HG02623 (cell line): ENCODE measurements around the gene ARHGEF12.

Experiments
- ATAC-seq: cut with Tn5 transposase; IDR thresholded peaks from one replicate; pipeline ENCODE4 v1.9.1; 2021; ENCODE audit warnings: moderate library complexity; ENCODE audit not compliant: unreplicated experiment

Gene ARHGEF12

DNA sequence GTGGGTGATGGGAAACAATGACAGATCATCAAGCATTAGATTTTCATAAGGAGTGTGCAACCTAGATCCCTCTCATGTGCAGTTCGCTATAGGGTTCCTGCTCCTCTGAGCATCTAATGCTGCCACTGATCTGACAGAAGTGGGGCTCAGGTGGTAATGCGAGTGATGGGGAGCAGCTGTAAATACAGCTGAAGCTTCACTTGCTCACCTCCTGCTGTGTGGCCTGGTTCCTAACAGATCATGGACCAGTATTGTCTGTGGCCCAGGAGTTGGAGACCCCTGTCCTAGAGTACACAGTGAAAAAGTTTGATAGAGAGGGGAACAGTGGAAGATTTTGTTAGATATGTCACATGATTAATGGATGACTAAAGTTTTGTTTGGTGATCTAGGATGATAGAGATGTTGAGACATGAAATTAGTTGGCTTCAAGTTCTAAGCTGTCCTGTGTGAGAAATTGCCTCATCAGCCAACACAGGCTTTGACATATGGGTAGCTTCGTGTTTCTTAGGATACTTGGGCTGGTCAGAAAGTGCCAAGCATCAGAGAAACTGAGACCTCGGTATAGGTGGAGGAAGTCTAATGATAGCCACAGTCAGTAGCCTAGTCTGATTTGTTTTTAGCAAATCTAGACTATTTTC is 47.4 kb downstream of the ARHGEF12 start:
- ATAC-seq = no peak

DNA sequence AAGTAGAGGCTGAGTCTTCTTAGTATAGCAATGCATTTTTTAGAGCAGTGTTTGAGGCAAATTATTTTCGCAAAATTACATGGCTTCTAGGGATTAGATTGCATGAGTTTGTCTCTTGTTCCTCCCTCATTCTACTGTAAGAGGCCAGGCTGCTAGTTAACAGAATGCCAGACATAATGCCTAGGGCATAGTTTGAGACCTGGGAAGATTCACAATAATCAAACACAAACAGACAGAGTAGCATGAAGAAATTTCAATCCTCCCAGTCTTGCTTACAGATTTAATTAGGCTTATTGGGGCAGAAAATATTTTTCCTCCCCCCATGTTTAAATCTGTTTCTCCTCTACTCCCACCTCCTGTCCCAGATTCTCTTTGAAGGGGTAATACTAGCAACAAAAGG is 48.3 kb downstream of the ARHGEF12 start:
- no peak for ATAC-seq

DNA sequence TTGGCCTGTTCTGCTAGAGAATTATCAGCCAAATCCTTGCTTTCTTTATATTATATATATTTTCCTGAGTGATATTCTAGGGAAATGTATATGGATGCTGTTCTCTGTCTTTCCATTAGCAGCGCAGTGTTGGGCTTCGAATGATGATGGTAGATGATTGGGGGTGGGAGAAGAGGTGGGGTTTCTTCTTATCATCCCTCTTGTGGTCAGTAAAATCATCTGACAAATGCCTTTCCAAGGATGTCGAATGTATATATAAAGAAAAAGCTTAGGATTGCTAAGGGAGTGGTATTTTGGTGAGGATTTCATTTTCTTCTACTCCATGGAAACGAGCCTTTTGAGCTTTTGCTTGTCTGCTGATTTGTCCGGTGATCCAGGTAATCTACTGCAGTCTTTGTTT is 48.9 kb downstream of the ARHGEF12 start:
- ATAC-seq = no peak

DNA sequence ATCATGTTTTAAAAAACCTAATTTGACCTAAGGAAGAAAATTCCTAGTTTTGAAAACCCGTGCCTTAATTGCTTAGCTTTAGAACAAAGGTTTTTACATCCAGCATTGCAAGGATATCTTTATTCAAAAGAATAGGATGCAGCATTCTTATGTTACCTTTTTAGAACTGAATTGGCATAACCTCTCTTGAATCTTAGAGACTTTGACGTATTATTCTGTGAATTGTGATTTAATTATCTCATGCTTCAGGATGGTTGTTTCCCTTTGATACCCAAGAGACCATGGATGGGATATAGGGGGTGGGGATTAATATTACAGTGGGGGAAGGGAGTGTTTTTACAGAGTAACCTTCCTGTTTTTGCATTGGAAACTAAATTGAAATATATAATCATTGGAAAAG is 49.4 kb downstream of the ARHGEF12 start:
- ATAC-seq = no peak

DNA sequence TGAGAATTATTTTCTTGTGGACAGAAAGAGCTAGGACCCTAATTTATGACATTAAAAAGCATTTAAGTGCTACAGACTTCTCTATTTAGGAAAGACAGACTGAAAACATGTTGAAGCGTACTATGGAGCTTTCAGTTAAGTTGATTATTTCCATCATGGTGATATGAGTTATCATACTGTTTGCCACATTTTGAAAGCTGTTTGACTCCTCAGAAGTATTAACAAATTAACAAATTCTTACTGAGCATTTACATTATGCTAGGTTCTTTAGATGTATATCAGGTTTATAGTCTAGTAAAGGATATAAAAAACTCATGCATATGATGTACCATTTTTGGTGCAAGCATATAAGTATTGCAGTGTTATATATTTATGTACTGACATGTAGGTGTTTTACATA is 50.1 kb downstream of the ARHGEF12 start:
- no peak for ATAC-seq

DNA sequence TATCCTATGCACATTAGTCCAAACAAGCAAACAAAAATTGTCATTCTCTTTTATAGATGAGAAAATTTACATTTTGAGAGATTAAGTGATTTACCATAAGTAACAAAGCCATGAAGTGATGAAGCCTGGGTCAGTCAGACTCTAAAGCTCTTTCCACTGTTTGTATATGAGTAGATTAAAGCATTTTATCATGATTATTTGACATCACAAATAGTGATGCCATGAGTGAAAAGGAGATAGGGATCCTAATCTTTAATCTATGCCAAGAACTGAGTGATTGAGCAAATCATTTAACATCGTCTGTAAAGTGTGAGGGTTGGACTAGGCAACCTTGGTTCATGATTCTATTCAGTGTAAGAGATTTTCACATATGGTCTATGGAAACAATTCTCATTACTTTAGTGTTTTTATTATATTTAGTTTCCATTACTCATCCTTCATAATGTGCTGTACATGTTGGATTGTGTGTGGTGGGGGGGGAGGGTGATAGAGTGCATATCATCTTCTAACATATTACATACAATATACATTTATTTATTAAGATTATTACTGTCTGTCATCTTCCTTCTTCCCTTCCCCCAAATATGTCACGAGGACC is 50.7 kb downstream of the ARHGEF12 start:
- ATAC-seq = no peak

DNA sequence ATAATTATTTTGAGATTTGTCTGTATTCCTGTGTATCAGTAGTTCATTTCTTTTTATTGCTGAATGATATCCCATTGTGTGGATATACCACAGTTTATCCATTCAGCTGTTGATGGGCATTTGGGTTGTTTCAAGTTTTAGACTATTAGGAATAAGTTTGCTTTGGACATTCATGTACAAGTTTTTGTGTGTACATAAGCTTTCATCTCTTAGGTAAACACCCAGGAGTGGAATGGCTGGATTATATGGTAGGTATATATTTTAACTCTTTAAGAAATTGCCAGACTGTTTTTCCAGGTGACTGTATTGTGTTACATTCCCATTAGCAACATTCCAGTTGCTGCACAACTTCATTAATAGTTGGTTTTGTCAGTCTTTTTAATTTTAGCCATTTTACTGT is 52.0 kb downstream of the ARHGEF12 start:
- ATAC-seq = no peak

DNA sequence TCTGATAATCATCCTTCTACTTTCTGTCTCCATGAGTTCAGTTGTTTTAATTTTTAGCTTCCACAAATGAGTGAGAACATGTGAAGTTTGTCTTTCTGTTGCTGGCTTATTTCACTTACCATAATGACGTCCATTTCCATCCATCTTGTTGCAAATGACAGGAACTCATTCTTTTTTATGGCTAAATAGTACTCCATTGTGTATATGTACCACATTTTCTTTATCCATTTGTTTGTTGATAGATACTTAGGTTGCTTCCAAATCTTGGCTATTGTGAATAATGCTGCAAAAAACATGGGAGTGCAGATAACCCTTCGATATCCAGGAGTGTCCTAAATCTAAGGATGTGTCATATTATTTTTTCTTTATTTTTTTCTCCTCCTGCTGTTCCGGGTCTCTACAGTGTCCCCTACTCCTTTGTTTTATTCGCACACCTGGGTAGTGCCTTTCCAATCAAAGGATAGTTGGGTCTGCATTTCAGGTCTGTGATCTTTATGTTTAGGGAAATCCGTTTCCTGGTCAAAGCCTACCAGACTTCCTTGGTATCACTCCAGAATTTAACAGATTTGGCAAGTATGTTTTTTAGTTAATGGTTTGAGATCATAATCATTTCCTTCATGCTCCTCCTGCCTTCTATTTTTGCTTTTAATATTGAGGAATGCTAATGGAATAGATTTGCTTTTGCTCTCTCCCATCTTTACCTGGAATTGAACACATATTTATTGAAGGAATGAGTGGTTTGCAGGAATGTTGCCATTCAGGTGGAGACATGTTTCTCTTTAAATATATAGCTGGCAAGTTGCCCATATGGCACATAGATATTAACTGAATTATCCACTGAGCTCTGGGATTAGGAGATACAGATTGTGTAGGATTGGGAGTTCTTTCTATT is 53.7 kb downstream of the ARHGEF12 start:
- ATAC-seq = no peak

DNA sequence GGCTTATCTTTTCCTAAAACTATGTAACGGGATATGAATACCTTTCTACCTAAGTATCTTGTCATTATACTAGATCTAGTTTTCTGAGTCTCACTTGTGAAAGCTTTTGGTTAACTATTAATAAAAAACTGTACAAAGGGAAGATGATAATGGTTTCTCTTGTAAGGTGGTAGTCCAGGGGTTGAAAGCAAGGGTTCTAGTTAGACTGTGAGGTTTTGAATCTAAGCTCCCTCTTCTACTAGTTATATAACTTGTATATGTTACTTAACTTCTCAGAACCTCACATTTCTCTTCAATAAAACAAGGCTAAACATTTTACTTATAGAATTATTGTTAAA is 54.3 kb downstream of the ARHGEF12 start:
- ATAC-seq = no peak

DNA sequence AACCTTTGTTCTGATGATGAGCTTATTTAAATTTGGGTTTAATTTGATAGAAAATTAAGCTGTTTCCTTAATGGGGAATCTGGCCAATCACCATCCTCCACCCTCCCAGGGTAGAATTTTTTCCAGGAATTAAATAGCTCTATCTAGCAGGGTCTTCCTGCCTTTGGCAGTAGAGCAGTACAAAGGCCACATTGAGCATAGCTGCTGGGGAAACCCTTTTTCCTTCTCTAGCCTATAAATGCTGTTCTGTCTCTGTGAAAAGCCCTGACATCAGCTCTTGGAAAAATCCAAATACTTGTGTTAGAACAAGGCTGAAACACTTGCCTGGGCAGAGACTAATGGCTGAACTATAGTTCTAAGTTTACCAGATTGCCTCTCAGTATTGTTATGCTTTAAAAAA is 55.1 kb downstream of the ARHGEF12 start:
- ATAC-seq = no peak

DNA sequence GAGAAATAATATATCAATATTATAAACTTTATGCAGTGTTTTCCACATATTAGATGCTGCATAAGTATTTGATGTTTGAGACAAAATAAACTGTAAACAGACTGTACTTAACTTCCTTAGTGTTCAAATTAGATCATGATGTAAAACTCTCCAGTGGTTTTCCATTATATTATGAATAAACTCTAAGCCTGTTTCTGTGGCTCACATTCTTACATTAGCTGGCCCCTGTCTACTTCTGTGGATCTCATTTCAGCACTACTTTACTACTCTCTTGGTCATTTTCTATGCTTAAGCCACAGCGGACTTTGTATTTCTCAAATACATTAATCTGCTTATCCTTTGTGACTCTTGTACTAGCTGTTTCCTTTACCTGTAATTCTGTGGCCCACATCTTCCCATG is 55.6 kb downstream of the ARHGEF12 start:
- no peak for ATAC-seq

DNA sequence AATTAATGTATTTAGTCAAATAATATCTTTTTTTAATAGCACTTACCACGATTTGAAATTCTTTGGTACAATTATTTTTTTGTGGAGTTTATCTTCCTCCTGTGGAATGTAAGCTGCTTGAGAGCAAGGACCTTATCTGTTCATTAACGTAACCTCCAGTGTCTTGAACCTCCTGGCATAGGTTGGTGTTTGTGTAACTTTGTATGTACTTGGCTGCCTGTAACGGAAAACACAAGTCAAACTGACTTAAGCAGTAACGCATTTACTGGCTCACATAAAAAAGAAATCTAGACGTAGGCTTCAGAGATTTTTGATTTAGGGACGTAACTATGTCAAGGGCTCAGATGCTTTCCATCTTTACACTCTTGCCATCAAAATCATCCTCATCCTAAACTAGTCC is 56.1 kb downstream of the ARHGEF12 start:
- no peak for ATAC-seq

DNA sequence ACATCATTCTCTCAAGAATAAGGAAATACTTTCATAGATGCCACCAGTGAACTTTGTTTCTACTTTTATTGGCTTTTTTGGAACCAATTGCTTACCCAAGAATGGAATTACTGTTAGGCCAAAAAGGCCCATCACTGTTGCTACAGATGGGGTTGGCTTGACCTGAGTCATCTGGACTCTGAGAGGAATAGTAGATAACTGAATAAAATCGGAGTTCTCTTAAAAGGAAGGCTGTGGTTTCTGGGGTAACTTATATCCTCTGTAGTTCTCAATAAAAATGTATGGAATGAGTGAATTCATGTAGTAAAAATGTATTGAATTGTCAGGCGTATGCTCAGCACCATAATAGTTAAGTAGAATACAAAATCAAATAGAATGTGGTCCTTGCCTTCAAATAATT is 56.6 kb downstream of the ARHGEF12 start:
- no peak for ATAC-seq

DNA sequence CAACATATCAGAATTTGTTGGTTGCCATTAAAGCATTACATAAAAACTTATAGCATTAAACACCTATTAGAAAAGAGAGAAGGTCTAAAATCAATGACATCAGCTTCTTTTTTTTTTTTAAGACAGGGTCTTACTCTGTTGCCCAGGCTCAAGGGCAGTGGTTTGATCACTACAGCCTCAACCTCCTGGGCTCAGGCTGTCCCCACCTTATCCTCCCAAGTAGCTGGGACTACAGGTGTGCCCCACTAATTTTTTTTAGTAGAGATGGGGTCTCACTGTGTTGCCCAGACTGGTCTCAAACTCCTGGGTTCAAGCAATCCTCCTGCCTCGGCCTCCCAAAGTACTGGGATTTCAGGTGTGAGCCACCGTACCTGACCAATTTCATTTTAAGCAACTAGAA is 57.9 kb downstream of the ARHGEF12 start:
- no peak for ATAC-seq

DNA sequence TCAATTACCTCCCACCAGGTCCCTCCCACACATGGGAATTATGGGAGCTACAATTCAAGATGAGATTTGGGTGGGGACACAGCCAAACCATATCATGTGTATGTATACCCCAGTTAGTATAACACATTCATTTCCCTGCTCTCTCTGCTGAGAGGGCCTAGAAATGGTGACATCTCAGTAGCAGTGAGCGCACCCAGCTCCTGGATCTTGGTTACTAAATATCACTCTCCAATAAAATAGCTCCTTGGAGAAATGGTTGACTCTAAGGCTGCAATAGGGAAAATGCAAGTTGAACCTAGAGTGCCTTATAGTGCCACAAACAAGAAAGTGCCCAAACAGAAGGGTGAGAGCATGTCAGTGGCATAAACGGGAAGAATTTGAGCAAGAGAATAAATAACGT is 59.6 kb downstream of the ARHGEF12 start:
- ATAC-seq = no peak

DNA sequence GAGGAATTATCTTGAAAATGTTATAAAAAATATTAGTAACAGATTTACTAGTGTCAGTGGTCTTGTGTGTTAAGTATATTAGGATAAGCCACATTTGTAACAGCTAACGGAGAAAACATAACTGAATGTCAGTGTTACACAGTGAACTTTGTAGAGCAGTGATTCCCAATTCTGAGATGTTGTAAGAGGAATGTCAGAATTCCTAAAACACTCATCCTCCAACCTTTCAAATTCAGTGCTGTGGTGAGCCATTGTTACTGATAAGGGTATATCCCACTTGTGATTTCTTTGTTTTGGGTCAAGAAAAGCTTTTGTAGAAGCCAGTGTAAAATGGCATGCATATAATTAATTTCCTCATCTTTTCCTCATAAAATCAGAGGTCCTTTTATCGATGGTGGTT is 61.9 kb downstream of the ARHGEF12 start:
- no peak for ATAC-seq

DNA sequence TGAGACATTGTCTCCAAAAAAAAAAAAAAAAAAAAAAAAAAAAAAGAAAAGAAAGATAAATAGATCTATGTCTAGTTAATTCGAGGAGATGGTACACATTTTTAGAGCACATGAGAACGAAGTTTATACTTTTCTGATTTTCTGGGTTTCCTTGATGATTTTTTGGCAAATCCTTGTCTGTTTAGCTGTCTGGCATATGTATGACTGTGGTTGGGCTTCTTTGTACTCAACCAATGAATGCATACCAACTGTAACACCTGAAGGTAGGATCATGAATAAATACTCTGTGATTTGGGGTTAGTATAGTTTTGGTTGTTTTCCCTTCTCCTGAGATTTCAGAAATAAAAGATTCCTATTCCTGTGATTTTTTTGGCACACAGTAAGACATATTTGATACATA is 63.1 kb downstream of the ARHGEF12 start:
- no peak for ATAC-seq

DNA sequence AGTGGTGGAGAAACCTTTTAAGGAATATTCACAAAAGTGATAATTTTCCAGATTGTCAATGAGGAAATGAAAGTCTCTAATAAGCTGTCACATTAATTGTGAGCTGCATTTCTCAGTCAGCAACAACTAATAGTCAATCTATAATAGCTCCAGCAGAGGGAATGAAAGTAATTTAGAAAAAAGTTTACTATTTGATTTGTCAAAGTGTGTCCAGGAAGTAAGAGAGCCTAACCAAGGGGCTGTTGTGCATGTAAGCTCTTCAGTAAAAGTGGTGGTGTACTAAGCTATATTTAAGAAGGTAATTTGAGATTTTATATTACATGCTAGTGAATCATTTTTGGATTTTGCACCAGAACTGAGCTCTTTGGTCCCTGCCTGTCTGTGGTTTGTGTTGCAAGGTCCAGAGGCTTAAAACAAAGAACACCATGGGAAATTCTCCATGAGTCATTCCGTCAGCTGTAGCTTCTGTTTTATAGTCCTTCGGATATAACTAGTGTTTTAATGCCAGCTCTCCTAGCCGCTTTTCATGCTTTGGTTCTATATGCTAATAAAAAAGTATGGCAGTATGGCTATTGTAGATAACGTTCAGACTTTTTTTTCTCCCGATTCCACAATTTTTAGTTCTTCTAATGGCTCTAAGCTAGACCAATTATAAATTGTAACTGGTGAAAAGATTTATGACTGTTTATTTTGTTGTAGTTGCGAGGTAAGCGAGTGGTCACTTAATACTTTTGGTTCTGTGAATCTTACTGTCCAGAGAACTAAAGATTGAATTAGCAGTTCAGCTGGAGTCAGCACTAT is 64.6 kb downstream of the ARHGEF12 start:
- ATAC-seq = no peak

DNA sequence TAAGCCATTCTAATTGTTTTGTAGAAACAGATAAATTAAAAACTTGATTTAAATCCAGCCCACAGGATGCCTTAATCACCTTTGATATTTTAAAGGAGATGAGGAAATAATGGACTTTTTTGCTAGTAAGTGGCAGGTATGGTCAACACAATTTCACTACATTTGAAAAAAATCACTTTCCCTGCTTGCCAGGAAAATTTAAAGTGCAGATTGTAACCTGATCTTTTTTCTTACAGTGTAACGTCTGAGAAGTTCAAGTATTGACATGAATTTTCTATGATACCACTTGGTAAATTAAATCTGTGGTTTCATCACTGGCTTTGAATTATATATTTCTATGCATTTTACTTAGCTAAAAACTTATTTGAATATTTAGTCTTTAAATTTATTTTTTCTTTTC is 65.3 kb downstream of the ARHGEF12 start:
- no peak for ATAC-seq

DNA sequence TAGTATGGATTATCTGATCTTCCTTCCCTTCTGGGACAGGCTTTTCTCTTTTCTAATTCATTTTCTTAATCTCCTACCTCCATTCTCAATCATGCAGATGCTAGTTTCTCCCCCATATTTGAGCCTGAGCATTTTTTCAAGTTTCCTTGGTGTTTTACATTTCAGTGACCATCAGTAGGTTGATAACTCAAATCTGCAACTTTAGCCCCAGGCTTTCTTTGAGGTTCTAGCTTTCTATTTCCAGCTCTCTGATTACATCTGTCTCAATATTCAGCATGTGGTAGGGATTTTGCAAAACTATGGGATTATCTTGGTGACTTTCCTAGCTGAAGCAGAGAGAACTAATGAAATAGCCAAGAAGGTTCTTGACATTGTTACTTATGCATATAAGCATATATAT is 67.8 kb downstream of the ARHGEF12 start:
- no peak for ATAC-seq

DNA sequence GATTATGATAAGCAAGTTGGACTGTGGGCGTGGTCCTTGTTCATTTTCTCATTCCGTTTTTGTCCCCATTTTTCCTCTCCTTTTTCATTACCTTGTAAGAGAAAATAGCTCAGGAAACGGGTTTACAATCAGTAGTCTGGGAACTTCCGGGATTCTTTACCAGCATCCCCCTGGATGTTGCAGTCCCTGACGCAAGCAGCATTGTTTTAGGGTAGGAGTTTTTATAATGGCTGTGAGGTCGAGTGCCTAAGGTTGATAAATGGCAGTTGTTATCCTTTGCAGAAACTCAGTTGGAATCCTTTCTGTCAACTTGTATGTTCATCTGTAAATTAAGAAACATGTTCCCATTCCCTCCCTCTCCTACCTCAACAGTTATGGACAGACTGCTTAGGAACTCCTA is 68.3 kb downstream of the ARHGEF12 start:
- ATAC-seq = no peak

DNA sequence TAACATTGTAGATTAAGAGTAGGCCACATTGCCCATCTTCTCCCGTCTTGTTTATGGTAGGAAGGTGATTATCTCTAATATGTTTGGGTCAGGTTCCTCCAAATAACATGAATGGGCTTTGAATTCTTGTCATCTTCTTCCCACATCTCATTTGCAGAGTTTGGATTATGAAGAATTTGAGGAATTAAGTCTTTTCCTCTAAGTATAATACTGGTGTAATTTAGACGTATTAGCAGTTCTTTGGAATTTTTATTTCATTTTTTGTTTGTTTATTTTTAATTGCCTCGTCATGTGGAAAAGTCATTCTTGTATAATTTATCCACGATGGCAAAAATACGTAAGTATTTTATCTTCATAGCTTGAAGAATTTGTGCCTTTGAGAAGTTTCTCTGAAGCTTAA is 73.4 kb downstream of the ARHGEF12 start:
- no peak for ATAC-seq
